NCI-H1092 treated with DMSO at 0.1 percent for 48 hours (cell line): ENCODE results near the gene DIP2A.
"Not testable (repeated sequence)": the region's sequence is repeated elsewhere in the genome, so short reads cannot be mapped to it uniquely, and the experiment has no call there.

Experiments used
- DNase-seq: peaks from one replicate; lab custom pipeline; 2025; lab: John Stamatoyannopoulos, UW

Gene DIP2A

GRCh38 chr21:46454142-46454541 is 4.5 kb upstream of the DIP2A start:
- no peak for DNase-seq

- no peak for DNase-seq
These were observed 3.9 kb upstream of the DIP2A start for GRCh38 chr21:46454634-46455390.

GRCh38 chr21:46455575-46456385 is 2.9 kb upstream of the DIP2A start:
- no peak for DNase-seq

GRCh38 chr21:46456750-46457149 is 1.9 kb upstream of the DIP2A start:
- no peak for DNase-seq

GRCh38 chr21:46457801-46458314 is 833 bp upstream of the DIP2A start:
- DNase-seq = peak; percentile 44

GRCh38 chr21:46459024-46459355 is 299 bp downstream of the DIP2A start:
- no peak for DNase-seq

GRCh38 chr21:46459356-46460112 is 843 bp downstream of the DIP2A start:
- DNase-seq = no peak

GRCh38 chr21:46461909-46462308 is 3.2 kb downstream of the DIP2A start:
- no peak for DNase-seq

- not testable (repeated sequence) for DNase-seq
These were observed 6.5 kb downstream of the DIP2A start for GRCh38 chr21:46465153-46465552.

GRCh38 chr21:46465651-46466050 is 7.0 kb downstream of the DIP2A start:
- no peak for DNase-seq

- DNase-seq = no peak
These were observed 9.6 kb downstream of the DIP2A start for GRCh38 chr21:46468108-46468774.

- no peak for DNase-seq
These were observed 10.6 kb downstream of the DIP2A start for GRCh38 chr21:46469275-46469674.

- DNase-seq = no peak
These were observed 12.8 kb downstream of the DIP2A start for GRCh38 chr21:46471514-46471913.

- DNase-seq = no peak
These were observed 13.6 kb downstream of the DIP2A start for GRCh38 chr21:46472246-46472645.

GRCh38 chr21:46474382-46474781 is 15.7 kb downstream of the DIP2A start:
- DNase-seq = no peak

- no peak for DNase-seq
These were observed 16.6 kb downstream of the DIP2A start for GRCh38 chr21:46475296-46475695.

- no peak for DNase-seq
These were observed 19.1 kb downstream of the DIP2A start for GRCh38 chr21:46477765-46478164.

GRCh38 chr21:46478910-46479309 is 20.2 kb downstream of the DIP2A start:
- DNase-seq = no peak

- DNase-seq = no peak
These were observed 21.8 kb downstream of the DIP2A start for GRCh38 chr21:46480466-46480865.

- no peak for DNase-seq
These were observed 23.6 kb downstream of the DIP2A start for GRCh38 chr21:46482225-46482845.

GRCh38 chr21:46482846-46483231 is 24.1 kb downstream of the DIP2A start:
- DNase-seq = no peak
